SK-N-SH (cell line): ENCODE data around the gene MAPK4.

Source experiments
- CTCF ChIP-seq: fragments of 200-600 bp; sonication (generic); IDR thresholded peaks from 2 replicates; pipeline ENCODE4 v1.6.1; 2017; ENCODE audit warnings: antibody characterized with exemption, mild to moderate bottlenecking, moderate library complexity
- EP300 ChIP-seq, 2 experiments: IDR thresholded peaks; 2 replicates each; pipeline versions ENCODE4 v1.4.0 to v1.6.1; 2012; ENCODE audit warnings: borderline replicate concordance in 1 of 2, low read depth in 1 of 2, low read length in 1 of 2
- EZH2phosphoT487 ChIP-seq: fragments of 200-600 bp; sonication (generic); IDR thresholded peaks from 2 replicates; pipeline ENCODE4 v1.6.1; 2017; ENCODE audit warnings: low read depth, mixed run types, mild to moderate bottlenecking, antibody characterized with exemption, moderate library complexity, borderline replicate concordance
- JUND ChIP-seq: IDR thresholded peaks from 2 replicates; pipeline ENCODE4 v1.4.0; 2012
- MAX ChIP-seq: IDR thresholded peaks from 2 replicates; pipeline ENCODE4 v1.4.0; 2012; ENCODE audit warnings: low read depth
- MXI1 ChIP-seq: IDR thresholded peaks from 2 replicates; pipeline ENCODE4 v1.6.1; 2012; ENCODE audit warnings: mild to moderate bottlenecking, low read depth, low read length, improper control_type of control experiment
- NFIC ChIP-seq: IDR thresholded peaks from 2 replicates; pipeline ENCODE4 v1.4.0; 2012; ENCODE audit warnings: borderline replicate concordance
- PBX3 ChIP-seq: IDR thresholded peaks from 2 replicates; pipeline ENCODE4; 2012
- POLR2AphosphoS5 ChIP-seq: IDR thresholded peaks from 2 replicates; pipeline ENCODE4 v1.6.1; 2012; ENCODE audit warnings: low read depth, low read length
- RAD21 ChIP-seq: IDR thresholded peaks from 2 replicates; pipeline ENCODE4 v1.6.1; 2012; ENCODE audit warnings: mild to moderate bottlenecking, low read length
- REST ChIP-seq: IDR thresholded peaks from 2 replicates; pipeline ENCODE4 v1.6.1; 2012; ENCODE audit warnings: mild to moderate bottlenecking, low read depth, low read length, moderate library complexity
- RFX5 ChIP-seq: IDR thresholded peaks from 2 replicates; pipeline ENCODE4 v1.6.1; 2012; ENCODE audit warnings: mild to moderate bottlenecking, improper control_type of control experiment, low read length
- YY1 ChIP-seq: IDR thresholded peaks from 2 replicates; pipeline ENCODE4 v1.4.0; 2012; ENCODE audit warnings: low read depth, mild to moderate bottlenecking
- ZBTB33 ChIP-seq: IDR thresholded peaks from 2 replicates; pipeline ENCODE4 v1.4.0; 2012; ENCODE audit warnings: low read depth, borderline replicate concordance

- TF ChIP-seq RFX5 (no peak), REST (no peak), RAD21 (no peak), CTCF (no peak), JUND (no peak), MXI1 (no peak), EP300 (IDR thresholded peaks at IDR 0.05; ENCODE audit: borderline replicate concordance in 1 of 2, low read depth in 1 of 2, low read length in 1 of 2) (no peak), POLR2AphosphoS5 (no peak), YY1 (no peak), MAX (no peak), ZBTB33 (no peak), NFIC (no peak), PBX3 (no peak), EZH2phosphoT487 (no peak)
Measured at GRCh38 chr18:50653402-50654093, 93.7 kb downstream of the MAPK4 start.
